ENCODE results near the gene PARN.

The PARN gene

GRCh38 chr16:14450846-14451245 is 179.2 kb downstream of the PARN start:
- H3K27ac ChIP-seq, result no peak overlapping the region
- TF ChIP-seq, protein P1, sequence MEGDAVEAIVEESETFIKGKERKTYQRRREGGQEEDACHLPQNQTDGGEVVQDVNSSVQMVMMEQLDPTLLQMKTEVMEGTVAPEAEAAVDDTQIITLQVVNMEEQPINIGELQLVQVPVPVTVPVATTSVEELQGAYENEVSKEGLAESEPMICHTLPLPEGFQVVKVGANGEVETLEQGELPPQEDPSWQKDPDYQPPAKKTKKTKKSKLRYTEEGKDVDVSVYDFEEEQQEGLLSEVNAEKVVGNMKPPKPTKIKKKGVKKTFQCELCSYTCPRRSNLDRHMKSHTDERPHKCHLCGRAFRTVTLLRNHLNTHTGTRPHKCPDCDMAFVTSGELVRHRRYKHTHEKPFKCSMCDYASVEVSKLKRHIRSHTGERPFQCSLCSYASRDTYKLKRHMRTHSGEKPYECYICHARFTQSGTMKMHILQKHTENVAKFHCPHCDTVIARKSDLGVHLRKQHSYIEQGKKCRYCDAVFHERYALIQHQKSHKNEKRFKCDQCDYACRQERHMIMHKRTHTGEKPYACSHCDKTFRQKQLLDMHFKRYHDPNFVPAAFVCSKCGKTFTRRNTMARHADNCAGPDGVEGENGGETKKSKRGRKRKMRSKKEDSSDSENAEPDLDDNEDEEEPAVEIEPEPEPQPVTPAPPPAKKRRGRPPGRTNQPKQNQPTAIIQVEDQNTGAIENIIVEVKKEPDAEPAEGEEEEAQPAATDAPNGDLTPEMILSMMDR (conservative IDR thresholded peaks at IDR 0.05), result no peak

DNA sequence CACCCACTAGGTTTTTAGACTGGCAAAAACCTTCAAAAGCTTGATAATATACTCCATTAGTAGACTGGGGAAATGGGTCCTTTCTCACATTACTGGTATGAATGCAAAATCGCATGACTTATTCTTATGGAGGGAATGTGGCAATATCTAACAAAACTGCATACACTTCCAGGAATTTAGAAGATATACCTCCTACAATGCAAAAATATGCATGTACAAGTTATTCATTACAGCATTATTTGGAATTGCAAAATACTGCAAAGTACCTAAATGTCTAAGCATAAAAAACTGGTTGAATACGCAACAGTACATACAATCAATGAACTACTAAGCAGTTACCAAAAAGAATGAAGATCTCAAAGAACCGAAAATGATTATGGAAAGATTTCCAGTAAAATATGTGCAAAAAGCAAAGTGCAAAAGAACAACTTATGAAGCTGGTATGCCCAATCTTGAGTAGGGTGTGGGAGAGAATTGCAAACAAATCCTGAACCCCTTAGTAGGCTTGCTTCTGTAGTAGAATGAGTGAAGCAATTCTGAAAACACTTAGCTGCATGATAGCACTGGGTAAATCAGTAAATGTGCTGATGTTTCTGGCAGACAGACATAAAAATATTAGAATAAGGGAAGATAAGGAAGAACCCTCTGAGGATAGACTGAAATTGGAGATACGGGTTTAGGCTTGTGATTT is 180.1 kb downstream of the PARN start:
- no peak overlapping the region for H3K27ac ChIP-seq
- TF ChIP-seq, protein P1 (conservative IDR thresholded peaks at IDR 0.05), result no peak

- no peak overlapping the region for H3K27ac ChIP-seq
- TF ChIP-seq, protein P1 (conservative IDR thresholded peaks at IDR 0.05), result no peak
Observed at GRCh38 chr16:14449334-14449733, 180.7 kb downstream of the PARN start.

DNA sequence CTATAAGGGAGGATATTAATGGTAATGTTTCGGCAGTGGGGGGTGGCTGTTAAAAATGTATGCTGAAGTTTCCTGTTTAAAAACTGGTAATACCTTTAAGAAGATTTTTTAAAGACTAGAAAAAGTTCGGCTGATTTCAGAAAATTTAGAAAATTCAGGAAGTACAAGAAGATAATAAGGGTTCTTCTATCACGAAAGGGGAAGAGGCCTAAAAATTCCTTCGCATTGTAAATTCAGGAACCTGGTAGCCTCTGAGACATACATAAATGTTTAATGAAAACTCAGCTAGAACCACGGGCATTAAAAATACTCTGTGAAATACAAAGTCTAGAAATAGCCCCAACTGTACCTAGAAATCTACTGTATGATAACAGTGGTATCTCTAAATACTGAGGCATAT is 181.2 kb downstream of the PARN start:
- TF ChIP-seq, protein P1 (conservative IDR thresholded peaks at IDR 0.05), result no peak
- H3K27ac ChIP-seq, result no peak overlapping the region

GRCh38 chr16:14447783-14448182 is 182.3 kb downstream of the PARN start:
- TF ChIP-seq, protein P1 (conservative IDR thresholded peaks at IDR 0.05), result no peak
- H3K27ac ChIP-seq, result no peak overlapping the region

GRCh38 chr16:14446796-14447195 is 183.3 kb downstream of the PARN start:
- H3K27ac ChIP-seq, result no peak overlapping the region
- TF ChIP-seq, protein P1 (conservative IDR thresholded peaks at IDR 0.05), result no peak

GRCh38 chr16:14445937-14446715 is 183.9 kb downstream of the PARN start:
- no peak overlapping the region for H3K27ac ChIP-seq
- TF ChIP-seq, protein P1 (conservative IDR thresholded peaks at IDR 0.05), result no peak
